ENCODE measurements around the gene RFX2. TPM values are rescaled to one million over a fixed set of nuclear protein-coding genes. Genes with fewer than 3 reads are reported as not detected.

Gene RFX2
- total and polyA plus RNA-seq, 9 of the 15 experiments (the other 6 are each of a cell fraction or from before 2014, with no cell fraction given), result 3.6 to 18.7 (median 8.7) TPM

DNA sequence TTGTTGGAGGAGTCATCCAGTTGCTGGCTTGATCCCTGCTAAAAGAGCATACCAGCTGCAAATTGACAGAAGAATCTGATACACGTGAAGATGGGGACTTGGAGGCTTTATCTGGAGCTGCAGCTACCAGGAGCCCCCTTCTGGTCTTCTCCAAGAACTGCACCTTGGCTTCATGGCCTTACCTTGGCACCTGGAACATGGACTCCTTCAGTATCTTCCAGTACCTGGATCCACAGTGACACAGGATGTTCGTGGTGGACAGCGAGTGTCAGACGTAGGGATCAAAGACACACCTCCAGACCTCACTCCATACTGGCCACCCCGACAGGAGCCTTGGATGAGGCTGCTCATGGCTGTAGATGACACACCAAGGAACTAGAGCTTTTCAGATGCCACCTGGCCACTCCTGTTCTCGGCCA, 15.3 kb upstream of the RFX2 start (continued):
- TF ChIP-seq, protein P1, sequence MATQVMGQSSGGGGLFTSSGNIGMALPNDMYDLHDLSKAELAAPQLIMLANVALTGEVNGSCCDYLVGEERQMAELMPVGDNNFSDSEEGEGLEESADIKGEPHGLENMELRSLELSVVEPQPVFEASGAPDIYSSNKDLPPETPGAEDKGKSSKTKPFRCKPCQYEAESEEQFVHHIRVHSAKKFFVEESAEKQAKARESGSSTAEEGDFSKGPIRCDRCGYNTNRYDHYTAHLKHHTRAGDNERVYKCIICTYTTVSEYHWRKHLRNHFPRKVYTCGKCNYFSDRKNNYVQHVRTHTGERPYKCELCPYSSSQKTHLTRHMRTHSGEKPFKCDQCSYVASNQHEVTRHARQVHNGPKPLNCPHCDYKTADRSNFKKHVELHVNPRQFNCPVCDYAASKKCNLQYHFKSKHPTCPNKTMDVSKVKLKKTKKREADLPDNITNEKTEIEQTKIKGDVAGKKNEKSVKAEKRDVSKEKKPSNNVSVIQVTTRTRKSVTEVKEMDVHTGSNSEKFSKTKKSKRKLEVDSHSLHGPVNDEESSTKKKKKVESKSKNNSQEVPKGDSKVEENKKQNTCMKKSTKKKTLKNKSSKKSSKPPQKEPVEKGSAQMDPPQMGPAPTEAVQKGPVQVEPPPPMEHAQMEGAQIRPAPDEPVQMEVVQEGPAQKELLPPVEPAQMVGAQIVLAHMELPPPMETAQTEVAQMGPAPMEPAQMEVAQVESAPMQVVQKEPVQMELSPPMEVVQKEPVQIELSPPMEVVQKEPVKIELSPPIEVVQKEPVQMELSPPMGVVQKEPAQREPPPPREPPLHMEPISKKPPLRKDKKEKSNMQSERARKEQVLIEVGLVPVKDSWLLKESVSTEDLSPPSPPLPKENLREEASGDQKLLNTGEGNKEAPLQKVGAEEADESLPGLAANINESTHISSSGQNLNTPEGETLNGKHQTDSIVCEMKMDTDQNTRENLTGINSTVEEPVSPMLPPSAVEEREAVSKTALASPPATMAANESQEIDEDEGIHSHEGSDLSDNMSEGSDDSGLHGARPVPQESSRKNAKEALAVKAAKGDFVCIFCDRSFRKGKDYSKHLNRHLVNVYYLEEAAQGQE (IDR thresholded peaks at IDR 0.05; ENCODE audit: borderline replicate concordance), result peak; percentile 96
- TF ChIP-seq, protein P1 (CRISPR knock-in tag; IDR thresholded peaks at IDR 0.05; ENCODE audit: low read depth), result no peak
- no peak for TF ChIP-seq SUPT5H (IDR thresholded peaks at IDR 0.05)
- TF ChIP-seq, protein P2, sequence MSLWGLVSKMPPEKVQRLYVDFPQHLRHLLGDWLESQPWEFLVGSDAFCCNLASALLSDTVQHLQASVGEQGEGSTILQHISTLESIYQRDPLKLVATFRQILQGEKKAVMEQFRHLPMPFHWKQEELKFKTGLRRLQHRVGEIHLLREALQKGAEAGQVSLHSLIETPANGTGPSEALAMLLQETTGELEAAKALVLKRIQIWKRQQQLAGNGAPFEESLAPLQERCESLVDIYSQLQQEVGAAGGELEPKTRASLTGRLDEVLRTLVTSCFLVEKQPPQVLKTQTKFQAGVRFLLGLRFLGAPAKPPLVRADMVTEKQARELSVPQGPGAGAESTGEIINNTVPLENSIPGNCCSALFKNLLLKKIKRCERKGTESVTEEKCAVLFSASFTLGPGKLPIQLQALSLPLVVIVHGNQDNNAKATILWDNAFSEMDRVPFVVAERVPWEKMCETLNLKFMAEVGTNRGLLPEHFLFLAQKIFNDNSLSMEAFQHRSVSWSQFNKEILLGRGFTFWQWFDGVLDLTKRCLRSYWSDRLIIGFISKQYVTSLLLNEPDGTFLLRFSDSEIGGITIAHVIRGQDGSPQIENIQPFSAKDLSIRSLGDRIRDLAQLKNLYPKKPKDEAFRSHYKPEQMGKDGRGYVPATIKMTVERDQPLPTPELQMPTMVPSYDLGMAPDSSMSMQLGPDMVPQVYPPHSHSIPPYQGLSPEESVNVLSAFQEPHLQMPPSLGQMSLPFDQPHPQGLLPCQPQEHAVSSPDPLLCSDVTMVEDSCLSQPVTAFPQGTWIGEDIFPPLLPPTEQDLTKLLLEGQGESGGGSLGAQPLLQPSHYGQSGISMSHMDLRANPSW (CRISPR knock-in tag; IDR thresholded peaks at IDR 0.05), result no peak
- TF ChIP-seq XRCC5 (IDR thresholded peaks at IDR 0.05; ENCODE audit: low read depth, low read length), result peak; percentile 45; the same call in 1 of the 2 replicates
- TF ChIP-seq NFATC3 (IDR thresholded peaks at IDR 0.05), result no peak
- TF ChIP-seq, protein P3, sequence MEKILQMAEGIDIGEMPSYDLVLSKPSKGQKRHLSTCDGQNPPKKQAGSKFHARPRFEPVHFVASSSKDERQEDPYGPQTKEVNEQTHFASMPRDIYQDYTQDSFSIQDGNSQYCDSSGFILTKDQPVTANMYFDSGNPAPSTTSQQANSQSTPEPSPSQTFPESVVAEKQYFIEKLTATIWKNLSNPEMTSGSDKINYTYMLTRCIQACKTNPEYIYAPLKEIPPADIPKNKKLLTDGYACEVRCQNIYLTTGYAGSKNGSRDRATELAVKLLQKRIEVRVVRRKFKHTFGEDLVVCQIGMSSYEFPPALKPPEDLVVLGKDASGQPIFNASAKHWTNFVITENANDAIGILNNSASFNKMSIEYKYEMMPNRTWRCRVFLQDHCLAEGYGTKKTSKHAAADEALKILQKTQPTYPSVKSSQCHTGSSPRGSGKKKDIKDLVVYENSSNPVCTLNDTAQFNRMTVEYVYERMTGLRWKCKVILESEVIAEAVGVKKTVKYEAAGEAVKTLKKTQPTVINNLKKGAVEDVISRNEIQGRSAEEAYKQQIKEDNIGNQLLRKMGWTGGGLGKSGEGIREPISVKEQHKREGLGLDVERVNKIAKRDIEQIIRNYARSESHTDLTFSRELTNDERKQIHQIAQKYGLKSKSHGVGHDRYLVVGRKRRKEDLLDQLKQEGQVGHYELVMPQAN (IDR thresholded peaks at IDR 0.05; ENCODE audit: borderline replicate concordance), result no peak
- no peak for TF ChIP-seq ZNF699 (CRISPR knock-in tag; IDR thresholded peaks at IDR 0.05; ENCODE audit: insufficient replicate concordance)
- TF ChIP-seq, protein P4, sequence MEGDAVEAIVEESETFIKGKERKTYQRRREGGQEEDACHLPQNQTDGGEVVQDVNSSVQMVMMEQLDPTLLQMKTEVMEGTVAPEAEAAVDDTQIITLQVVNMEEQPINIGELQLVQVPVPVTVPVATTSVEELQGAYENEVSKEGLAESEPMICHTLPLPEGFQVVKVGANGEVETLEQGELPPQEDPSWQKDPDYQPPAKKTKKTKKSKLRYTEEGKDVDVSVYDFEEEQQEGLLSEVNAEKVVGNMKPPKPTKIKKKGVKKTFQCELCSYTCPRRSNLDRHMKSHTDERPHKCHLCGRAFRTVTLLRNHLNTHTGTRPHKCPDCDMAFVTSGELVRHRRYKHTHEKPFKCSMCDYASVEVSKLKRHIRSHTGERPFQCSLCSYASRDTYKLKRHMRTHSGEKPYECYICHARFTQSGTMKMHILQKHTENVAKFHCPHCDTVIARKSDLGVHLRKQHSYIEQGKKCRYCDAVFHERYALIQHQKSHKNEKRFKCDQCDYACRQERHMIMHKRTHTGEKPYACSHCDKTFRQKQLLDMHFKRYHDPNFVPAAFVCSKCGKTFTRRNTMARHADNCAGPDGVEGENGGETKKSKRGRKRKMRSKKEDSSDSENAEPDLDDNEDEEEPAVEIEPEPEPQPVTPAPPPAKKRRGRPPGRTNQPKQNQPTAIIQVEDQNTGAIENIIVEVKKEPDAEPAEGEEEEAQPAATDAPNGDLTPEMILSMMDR (IDR thresholded peaks at IDR 0.05 in 2 of 3, conservative IDR thresholded peaks at IDR 0.05 in 1 of 3; ENCODE audit: insufficient read depth in 2 of 3, low read depth in 1 of 3, low read length in 3 of 3), result peak; percentile 94 to 95 (median 95)
- no peak for TF ChIP-seq PHB2 (IDR thresholded peaks at IDR 0.05; ENCODE audit: low read depth)
- TF ChIP-seq, protein P5, sequence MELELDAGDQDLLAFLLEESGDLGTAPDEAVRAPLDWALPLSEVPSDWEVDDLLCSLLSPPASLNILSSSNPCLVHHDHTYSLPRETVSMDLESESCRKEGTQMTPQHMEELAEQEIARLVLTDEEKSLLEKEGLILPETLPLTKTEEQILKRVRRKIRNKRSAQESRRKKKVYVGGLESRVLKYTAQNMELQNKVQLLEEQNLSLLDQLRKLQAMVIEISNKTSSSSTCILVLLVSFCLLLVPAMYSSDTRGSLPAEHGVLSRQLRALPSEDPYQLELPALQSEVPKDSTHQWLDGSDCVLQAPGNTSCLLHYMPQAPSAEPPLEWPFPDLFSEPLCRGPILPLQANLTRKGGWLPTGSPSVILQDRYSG (tag; conservative IDR thresholded peaks at IDR 0.05; ENCODE audit: low read depth), result no peak
- TF ChIP-seq PHF20 (IDR thresholded peaks at IDR 0.05; ENCODE audit: partially characterized antibody), result no peak
- no peak for TF ChIP-seq HMG20A (CRISPR knock-in tag; conservative IDR thresholded peaks at IDR 0.05)
